Bronchial epithelial cell (primary cell): ENCODE data around the gene GGT5. TPM values are rescaled to one million over a fixed set of nuclear protein-coding genes. Genes with fewer than 3 reads are reported as not detected.
"Not testable (repeated sequence)": the region's sequence is repeated elsewhere in the genome, so short reads cannot be mapped to it uniquely, and the experiment has no call there.

Experiments used
- DNase-seq: peaks from one replicate; pipeline ENCODE4 v3.0.0-alpha.2; 2010; ENCODE audit warnings: low read depth
- FAIRE-seq: peaks from 2 replicates; lab custom pipeline; 2011; peaks lifted over from hg19 to GRCh38; lab: Jason Lieb, UNC
- H3K27me3 ChIP-seq: 2 replicates; pipeline ENCODE4 v1.5.1; 2011; ENCODE audit warnings: low read length; ENCODE audit not compliant: control insufficient read depth, insufficient read depth
- H3K36me3 ChIP-seq: 2 replicates; pipeline ENCODE4 v1.5.1; 2011; ENCODE audit warnings: low read length; ENCODE audit not compliant: control insufficient read depth, insufficient read depth
- H3K4me3 ChIP-seq: 2 replicates; pipeline ENCODE4 v1.5.1; 2011; ENCODE audit warnings: mild to moderate bottlenecking, low read depth, low read length, control low read depth
- CTCF ChIP-seq: IDR thresholded peaks from 2 replicates; pipeline ENCODE4 v1.5.1; 2011; ENCODE audit warnings: mild to moderate bottlenecking, moderate library complexity, low read length, control low read depth, inconsistent platforms; ENCODE audit not compliant: insufficient read depth, severe bottlenecking
- total RNA-seq: library from RNA; depleted of rRNA; stranded (reverse); fragments of >200 nt; gene quantifications from 2 replicates; pipeline ENCODE4 v1.2.1, GENCODE V29; 2014

Gene GGT5
- total RNA-seq, 1 donor from 2014 or later: not detected

GRCh38 chr22:24249413-24249812, 4.5 kb upstream of the GGT5 start:
- not testable (repeated sequence) for H3K4me3 ChIP-seq, DNase-seq, H3K27me3 ChIP-seq, FAIRE-seq, H3K36me3 ChIP-seq

DNA sequence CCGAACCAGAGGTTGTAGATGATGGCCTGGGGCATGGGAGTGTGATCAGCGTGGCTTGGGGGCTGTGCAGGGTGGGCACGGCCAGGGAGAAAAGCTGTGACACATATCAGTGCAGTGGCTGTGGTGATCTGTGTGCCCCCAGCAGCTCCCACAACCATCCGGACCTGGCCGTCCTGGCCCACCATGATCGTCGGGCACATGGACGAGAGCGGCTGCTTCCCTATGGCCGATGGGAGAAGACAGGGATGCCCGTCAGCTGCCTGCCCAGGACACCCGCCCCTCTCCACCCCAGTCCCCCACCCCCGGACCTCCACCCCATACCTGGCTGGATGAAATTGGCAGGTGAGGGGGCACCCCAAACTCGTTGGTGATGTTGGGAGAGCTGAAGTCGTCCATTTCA, 3.7 kb upstream of the GGT5 start:
- H3K4me3 ChIP-seq, DNase-seq, H3K27me3 ChIP-seq, FAIRE-seq, H3K36me3 ChIP-seq: not testable (repeated sequence)

- DNase-seq (peak; percentile 52), FAIRE-seq (no peak)
- TF ChIP-seq CTCF: peak; percentile 81
These were observed 2.9 kb upstream of the GGT5 start for GRCh38 chr22:24247564-24248344.

GRCh38 chr22:24247011-24247507, 2.2 kb upstream of the GGT5 start:
- H3K4me3 ChIP-seq: no peak overlapping the region
- TF ChIP-seq CTCF: no peak
- H3K36me3 ChIP-seq: no peaks in the 10 kb centered on the region
- H3K27me3 ChIP-seq: no peaks in the 10 kb centered on the region
- FAIRE-seq (no peak), DNase-seq (no peak)

More at GRCh38 chr22:24247564-24248344, 2.9 kb upstream of the GGT5 start:
- Histone ChIP-seq H3K27me3 (no peaks in the 10 kb centered on the region), H3K36me3 (no peaks in the 10 kb centered on the region), H3K4me3 (no peak overlapping the region)

DNA sequence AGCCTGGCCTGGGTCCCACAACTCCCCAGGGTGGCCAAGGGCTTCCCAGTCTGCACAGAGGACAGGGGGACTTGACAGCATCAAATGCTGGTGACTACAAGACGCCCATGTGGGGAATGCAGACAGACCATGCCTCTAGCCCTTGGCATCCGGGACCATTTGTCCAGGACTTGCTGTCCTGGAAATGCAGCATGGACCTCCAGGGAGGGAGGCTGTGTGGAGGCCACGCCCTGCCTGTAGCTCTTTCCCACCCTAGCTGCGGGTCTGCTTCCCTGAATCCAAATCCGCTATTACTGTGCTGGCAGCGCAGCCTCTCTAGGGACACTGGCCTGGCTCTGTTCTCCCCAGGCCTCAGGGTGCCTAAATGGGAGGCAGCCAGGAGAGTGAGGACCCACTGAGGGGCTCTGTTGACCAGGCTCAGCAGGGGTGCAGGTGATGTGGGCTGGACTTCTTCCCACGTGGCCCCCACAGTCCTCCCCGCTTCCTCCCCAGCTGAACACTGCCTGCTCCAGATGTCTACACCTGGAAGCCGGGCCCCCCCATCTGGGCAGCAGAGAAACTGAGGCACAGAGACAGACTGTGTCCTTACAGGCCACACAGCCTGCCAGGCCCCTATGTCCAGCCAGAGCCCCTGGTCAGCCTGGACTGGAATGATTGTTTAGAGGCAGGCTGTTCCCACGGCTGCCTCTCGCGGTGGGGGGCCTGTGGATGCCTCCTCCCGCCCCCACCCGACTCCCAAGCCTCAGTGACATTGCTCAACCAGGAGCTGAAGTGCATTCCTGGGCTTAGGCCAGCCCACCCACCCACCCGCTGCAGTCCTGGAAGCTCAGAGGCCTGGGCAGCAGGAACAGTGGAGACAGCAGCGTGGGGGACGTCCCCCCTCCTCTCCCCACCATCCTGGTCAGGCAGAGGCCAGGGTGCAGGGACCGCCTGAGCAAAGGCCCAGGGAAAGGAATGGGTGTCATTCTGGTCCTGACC, 991 bp upstream of the GGT5 start:
- not testable (repeated sequence) for DNase-seq

GRCh38 chr22:24244144-24244787, 616 bp downstream of the GGT5 start:
- Histone ChIP-seq H3K27me3 (no peaks in the 10 kb centered on the region), H3K36me3 (no peaks in the 10 kb centered on the region), H3K4me3 (no peak overlapping the region)
- no peak for TF ChIP-seq CTCF
- DNase-seq (no peak), FAIRE-seq (peak; percentile 52)

More for the DNA sequence above, 991 bp upstream of the GGT5 start:
- H3K4me3 ChIP-seq, FAIRE-seq, H3K36me3 ChIP-seq, H3K27me3 ChIP-seq: not testable (repeated sequence)

- H3K36me3 ChIP-seq, FAIRE-seq, H3K4me3 ChIP-seq, DNase-seq, H3K27me3 ChIP-seq: not testable (repeated sequence)
These were observed 1.5 kb downstream of the GGT5 start for GRCh38 chr22:24243417-24243816.

DNA sequence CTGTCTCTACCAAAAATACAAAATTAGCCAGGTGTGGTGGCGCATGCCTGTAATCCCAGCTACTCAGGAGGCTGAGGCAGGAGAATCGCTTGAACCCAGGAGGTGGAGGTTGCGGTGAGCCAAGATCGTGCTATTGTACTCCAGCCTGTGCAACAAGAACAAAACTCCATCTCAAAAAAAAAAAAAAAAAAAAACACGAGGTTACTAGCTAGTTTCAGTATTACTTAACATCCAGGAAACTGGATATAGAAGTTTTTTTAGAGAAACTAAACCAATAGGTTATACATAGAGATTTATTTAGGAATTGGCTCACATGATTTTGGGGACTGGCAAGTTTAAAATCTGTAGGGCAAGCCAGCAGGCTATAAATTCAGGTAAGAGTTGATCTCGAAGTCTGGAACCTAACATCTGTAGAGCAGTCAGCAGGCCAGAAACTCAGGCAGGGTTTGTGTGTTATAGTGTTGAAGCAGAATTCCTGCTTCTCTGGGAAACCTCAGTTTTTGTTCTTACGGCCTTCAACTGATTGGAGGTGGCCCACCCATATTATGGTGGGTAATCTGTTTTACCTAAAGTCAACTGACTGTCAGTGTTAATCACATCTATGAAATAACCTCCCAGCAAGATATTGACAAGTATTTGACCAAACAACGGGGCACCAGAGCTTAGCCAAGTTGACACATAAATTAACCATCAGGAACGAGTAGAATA, 3.7 kb downstream of the GGT5 start:
- H3K27me3 ChIP-seq, H3K4me3 ChIP-seq, FAIRE-seq, DNase-seq, H3K36me3 ChIP-seq: not testable (repeated sequence)
